ENCODE results near the gene CHIC2.
"Not testable (repeated sequence)": the region's sequence is repeated elsewhere in the genome, so short reads cannot be mapped to it uniquely, and the experiment has no call there.

CHIC2 gene

DNA sequence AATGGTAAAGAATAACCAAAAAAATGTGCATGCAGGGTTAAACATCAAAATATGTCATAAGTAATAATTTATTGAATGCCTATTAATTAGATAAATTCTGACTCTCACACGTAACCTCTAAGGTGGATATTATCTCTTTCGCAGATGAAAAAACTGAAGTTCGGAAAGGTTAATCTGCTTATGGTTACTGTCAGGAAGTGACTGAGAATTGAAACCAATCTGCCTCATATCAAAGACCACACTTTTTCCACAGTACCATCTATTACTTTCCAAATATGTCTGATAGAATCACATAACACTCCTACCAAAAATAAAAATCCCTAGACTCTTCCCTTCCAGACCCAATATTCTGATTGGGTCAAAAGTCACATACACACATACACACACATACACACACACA, 6.2 kb downstream of the CHIC2 start:
- no peaks in the 10 kb centered on the region for H3K27me3 ChIP-seq (ENCODE audit: insufficient read depth, poor library complexity, severe bottlenecking)
- no peak overlapping the region for H3K4me3 ChIP-seq (replicated peaks; ENCODE audit: insufficient read depth, low read length)
- DNase-seq (ENCODE audit: low read depth in 1 of 2, low spot score in 1 of 2): no peak
- no peak overlapping the region for H3K27ac ChIP-seq (replicated peaks)
- TF ChIP-seq GABPA (IDR thresholded peaks at IDR 0.05; ENCODE audit: low read depth): no peak
- TF ChIP-seq, protein P1, sequence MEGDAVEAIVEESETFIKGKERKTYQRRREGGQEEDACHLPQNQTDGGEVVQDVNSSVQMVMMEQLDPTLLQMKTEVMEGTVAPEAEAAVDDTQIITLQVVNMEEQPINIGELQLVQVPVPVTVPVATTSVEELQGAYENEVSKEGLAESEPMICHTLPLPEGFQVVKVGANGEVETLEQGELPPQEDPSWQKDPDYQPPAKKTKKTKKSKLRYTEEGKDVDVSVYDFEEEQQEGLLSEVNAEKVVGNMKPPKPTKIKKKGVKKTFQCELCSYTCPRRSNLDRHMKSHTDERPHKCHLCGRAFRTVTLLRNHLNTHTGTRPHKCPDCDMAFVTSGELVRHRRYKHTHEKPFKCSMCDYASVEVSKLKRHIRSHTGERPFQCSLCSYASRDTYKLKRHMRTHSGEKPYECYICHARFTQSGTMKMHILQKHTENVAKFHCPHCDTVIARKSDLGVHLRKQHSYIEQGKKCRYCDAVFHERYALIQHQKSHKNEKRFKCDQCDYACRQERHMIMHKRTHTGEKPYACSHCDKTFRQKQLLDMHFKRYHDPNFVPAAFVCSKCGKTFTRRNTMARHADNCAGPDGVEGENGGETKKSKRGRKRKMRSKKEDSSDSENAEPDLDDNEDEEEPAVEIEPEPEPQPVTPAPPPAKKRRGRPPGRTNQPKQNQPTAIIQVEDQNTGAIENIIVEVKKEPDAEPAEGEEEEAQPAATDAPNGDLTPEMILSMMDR (IDR thresholded peaks at IDR 0.05; ENCODE audit: insufficient read depth, low read length): no peak
- no peak for TF ChIP-seq POLR2AphosphoS5 (IDR thresholded peaks at IDR 0.05; ENCODE audit: low read depth)
- TF ChIP-seq, protein P2, sequence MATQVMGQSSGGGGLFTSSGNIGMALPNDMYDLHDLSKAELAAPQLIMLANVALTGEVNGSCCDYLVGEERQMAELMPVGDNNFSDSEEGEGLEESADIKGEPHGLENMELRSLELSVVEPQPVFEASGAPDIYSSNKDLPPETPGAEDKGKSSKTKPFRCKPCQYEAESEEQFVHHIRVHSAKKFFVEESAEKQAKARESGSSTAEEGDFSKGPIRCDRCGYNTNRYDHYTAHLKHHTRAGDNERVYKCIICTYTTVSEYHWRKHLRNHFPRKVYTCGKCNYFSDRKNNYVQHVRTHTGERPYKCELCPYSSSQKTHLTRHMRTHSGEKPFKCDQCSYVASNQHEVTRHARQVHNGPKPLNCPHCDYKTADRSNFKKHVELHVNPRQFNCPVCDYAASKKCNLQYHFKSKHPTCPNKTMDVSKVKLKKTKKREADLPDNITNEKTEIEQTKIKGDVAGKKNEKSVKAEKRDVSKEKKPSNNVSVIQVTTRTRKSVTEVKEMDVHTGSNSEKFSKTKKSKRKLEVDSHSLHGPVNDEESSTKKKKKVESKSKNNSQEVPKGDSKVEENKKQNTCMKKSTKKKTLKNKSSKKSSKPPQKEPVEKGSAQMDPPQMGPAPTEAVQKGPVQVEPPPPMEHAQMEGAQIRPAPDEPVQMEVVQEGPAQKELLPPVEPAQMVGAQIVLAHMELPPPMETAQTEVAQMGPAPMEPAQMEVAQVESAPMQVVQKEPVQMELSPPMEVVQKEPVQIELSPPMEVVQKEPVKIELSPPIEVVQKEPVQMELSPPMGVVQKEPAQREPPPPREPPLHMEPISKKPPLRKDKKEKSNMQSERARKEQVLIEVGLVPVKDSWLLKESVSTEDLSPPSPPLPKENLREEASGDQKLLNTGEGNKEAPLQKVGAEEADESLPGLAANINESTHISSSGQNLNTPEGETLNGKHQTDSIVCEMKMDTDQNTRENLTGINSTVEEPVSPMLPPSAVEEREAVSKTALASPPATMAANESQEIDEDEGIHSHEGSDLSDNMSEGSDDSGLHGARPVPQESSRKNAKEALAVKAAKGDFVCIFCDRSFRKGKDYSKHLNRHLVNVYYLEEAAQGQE (IDR thresholded peaks at IDR 0.05; ENCODE audit: insufficient replicate concordance, low read depth): no peak
- TF ChIP-seq SPI1 (IDR thresholded peaks at IDR 0.05; ENCODE audit: borderline replicate concordance, low read depth): no peak

DNA sequence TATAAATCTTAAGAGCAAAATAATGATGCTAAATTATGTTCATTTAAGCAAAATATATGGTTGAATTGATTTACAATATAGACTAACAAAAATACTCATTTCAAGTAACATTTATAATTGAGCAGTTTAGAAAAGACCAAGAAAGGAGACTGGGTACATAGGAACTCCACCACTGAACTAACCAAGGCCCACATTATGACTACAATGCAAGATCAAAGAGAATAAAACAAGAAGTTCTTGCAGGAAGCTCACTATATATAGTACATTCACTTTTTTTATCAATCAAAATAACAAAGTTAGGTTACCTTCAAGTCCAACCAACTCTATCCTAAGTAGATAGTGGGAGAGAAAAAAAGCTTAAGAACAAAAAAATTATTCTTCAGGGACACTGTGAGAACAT, 8.0 kb downstream of the CHIC2 start:
- no peaks in the 10 kb centered on the region for H3K27me3 ChIP-seq (ENCODE audit: insufficient read depth, poor library complexity, severe bottlenecking)
- no peak overlapping the region for H3K4me3 ChIP-seq (replicated peaks; ENCODE audit: insufficient read depth, low read length)
- no peak for DNase-seq (ENCODE audit: low read depth in 1 of 2, low spot score in 1 of 2)
- no peak overlapping the region for H3K27ac ChIP-seq (replicated peaks)
- no peak for TF ChIP-seq GABPA (IDR thresholded peaks at IDR 0.05; ENCODE audit: low read depth)
- TF ChIP-seq, protein P1 (IDR thresholded peaks at IDR 0.05; ENCODE audit: insufficient read depth, low read length): no peak

DNA sequence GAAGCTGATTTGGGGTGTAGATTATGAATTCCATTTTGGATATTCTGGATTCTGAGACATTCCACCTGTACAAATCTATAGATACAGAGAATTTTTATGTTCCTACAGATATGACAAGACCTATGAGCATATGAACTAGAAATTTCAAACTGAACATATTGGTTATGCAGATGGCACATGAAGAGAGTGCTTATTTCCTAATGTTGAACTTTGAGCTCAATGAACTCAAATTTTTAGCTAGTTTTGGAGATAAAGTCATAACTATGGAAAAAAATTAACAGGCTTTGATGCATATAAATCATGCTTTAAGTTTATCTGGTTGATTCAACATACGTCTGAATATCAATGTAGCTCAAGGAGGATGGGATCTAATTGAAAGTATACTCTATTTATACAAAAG, 8.9 kb downstream of the CHIC2 start:
- no peaks in the 10 kb centered on the region for H3K27me3 ChIP-seq (ENCODE audit: insufficient read depth, poor library complexity, severe bottlenecking)
- no peak for DNase-seq (ENCODE audit: low read depth in 1 of 2, low spot score in 1 of 2)
- no peak for TF ChIP-seq SPI1 (IDR thresholded peaks at IDR 0.05; ENCODE audit: borderline replicate concordance, low read depth)
- TF ChIP-seq, protein P2 (IDR thresholded peaks at IDR 0.05; ENCODE audit: insufficient replicate concordance, low read depth): no peak
- H3K4me3 ChIP-seq (replicated peaks; ENCODE audit: insufficient read depth, low read length): no peak overlapping the region
- H3K27ac ChIP-seq (replicated peaks): no peak overlapping the region

DNA sequence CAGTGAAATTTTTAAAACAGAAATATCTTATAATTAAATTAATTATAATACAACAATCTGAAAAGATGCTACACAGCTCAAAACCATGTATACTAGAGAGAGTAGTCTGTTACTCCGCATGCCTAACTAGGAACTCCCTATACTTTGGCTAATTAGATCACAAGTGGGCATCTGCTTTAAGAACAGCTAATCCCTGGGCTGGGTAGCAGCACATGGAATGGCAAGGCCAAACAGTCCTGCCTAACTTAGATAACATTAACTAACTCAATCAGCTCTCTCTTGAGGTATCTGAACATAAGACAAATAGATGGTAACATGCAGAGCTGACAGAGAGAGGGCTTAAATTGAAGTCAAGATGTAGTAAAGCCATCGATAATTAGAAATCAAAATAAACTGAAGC, 9.9 kb downstream of the CHIC2 start:
- no peaks in the 10 kb centered on the region for H3K27me3 ChIP-seq (ENCODE audit: insufficient read depth, poor library complexity, severe bottlenecking)
- H3K4me3 ChIP-seq (replicated peaks; ENCODE audit: insufficient read depth, low read length): no peak overlapping the region
- DNase-seq (ENCODE audit: low read depth in 1 of 2, low spot score in 1 of 2): no peak
- TF ChIP-seq, protein P2 (IDR thresholded peaks at IDR 0.05; ENCODE audit: insufficient replicate concordance, low read depth): no peak
- TF ChIP-seq, protein P1 (IDR thresholded peaks at IDR 0.05; ENCODE audit: insufficient read depth, low read length): no peak
- no peak for TF ChIP-seq POLR2AphosphoS5 (IDR thresholded peaks at IDR 0.05; ENCODE audit: low read depth)
- TF ChIP-seq GABPA (IDR thresholded peaks at IDR 0.05; ENCODE audit: low read depth): no peak
- TF ChIP-seq SPI1 (IDR thresholded peaks at IDR 0.05; ENCODE audit: borderline replicate concordance, low read depth): no peak
- no peak overlapping the region for H3K27ac ChIP-seq (replicated peaks)

DNA sequence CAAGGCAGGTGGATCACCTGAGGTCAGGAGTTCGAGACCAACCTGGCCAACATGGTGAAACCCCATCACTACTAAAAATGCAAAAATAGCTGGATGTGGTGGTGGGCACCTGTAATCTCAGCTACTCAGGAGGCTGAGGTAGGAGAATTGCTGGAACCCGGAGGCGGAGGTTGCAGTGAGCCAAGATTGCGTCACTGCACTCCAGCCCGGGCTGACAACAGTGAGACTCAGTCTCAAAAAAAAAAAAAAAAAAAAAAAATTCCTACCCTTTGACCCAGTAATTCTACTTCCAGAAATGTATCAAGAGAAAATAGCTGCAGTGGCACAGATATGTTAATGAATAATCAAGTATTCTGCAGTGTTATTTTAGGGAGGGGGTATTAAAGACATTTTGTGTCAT, 11.1 kb downstream of the CHIC2 start:
- DNase-seq (ENCODE audit: low read depth in 1 of 2, low spot score in 1 of 2); H3K4me3 ChIP-seq (replicated peaks; ENCODE audit: insufficient read depth, low read length); H3K27ac ChIP-seq (replicated peaks); H3K27me3 ChIP-seq (ENCODE audit: insufficient read depth, poor library complexity, severe bottlenecking): not testable (repeated sequence)
